PC-3 (cell line): ENCODE data around the gene ERGIC1. TPM values are rescaled to one million over a fixed set of nuclear protein-coding genes. Genes with fewer than 3 reads are reported as not detected.

Experiments used
- ATAC-seq: fragments of 200-7000 bp; cut with Tn5 transposase; 2 replicates; pipeline ENCODE4 v1.9.1; 2020; ENCODE audit warnings: mild to moderate bottlenecking, moderate library complexity
- BruUV-seq: library from RNA; stranded (reverse); fragments of 400-500 nt; replicated peaks from 2 replicates; lab custom pipeline; 2021; lab: Mats Ljungman, UMichigan
- CTCF ChIA-PET: fragments of 300-600 bp; sonication (Branson Sonifier 250); formaldehyde crosslinking; loops from one replicate; lab custom pipeline; 2022; ENCODE audit warnings: antibody characterized with exemption; lab: Charles Lee
- POLR2A ChIA-PET: fragments of 300-600 bp; sonication (Branson Sonifier 250); formaldehyde crosslinking; loops from one replicate; lab custom pipeline; 2022; ENCODE audit warnings: antibody characterized with exemption; ENCODE audit not compliant: unreplicated experiment; lab: Charles Lee
- DNase-seq: peaks from one replicate; pipeline ENCODE4 v3.0.0-alpha.2; 2015
- H2AFZ ChIP-seq: fragments of 300-600 bp; sonication (generic); 2 replicates; pipeline ENCODE4 v1.6.0; 2016; ENCODE audit warnings: antibody characterized with exemption, low read length
- H3F3A ChIP-seq: fragments of 300-600 bp; sonication (generic); one replicate; pipeline ENCODE4 v1.6.0; 2017; ENCODE audit warnings: antibody characterized with exemption, low read length, control low read depth, mild to moderate bottlenecking; ENCODE audit not compliant: unreplicated experiment
- H3K27ac ChIP-seq: fragments of 300-600 bp; sonication (generic); 2 replicates; pipeline ENCODE4 v1.5.1; 2016; ENCODE audit warnings: mild to moderate bottlenecking, low read length
- H3K27me3 ChIP-seq: fragments of 300-600 bp; sonication (generic); 2 replicates; pipeline ENCODE4 v1.6.1; 2016; ENCODE audit warnings: low read length, mixed read lengths
- H3K36me3 ChIP-seq: fragments of 300-600 bp; sonication (generic); 2 replicates; pipeline ENCODE4 v1.6.1; 2016; ENCODE audit warnings: low read depth, mixed run types, low read length, mixed read lengths
- H3K4me1 ChIP-seq: fragments of 300-600 bp; sonication (generic); 2 replicates; pipeline ENCODE4 v1.5.1; 2016; ENCODE audit warnings: low read length; ENCODE audit not compliant: insufficient read depth
- H3K4me2 ChIP-seq: fragments of 300-600 bp; sonication (generic); 2 replicates; pipeline ENCODE4 v1.6.0; 2016; ENCODE audit warnings: low read length
- H3K4me3 ChIP-seq: fragments of 300-600 bp; sonication (generic); 2 replicates; pipeline ENCODE4 v1.5.1; 2016; ENCODE audit warnings: mild to moderate bottlenecking, low read length, mixed read lengths
- H3K79me2 ChIP-seq: fragments of 300-600 bp; sonication (generic); 2 replicates; pipeline ENCODE4 v1.6.1; 2017; ENCODE audit warnings: low read length, mixed read lengths
- H3K9ac ChIP-seq: fragments of 300-600 bp; sonication (generic); 2 replicates; pipeline ENCODE4 v1.6.0; 2016; ENCODE audit warnings: mild to moderate bottlenecking, low read length
- H3K9me2 ChIP-seq: fragments of 300-600 bp; sonication (generic); replicated peaks from 2 replicates; pipeline ENCODE4 v1.6.1; 2016; ENCODE audit warnings: mixed run types, low read length, mixed read lengths
- H3K9me3 ChIP-seq: fragments of 300-600 bp; sonication (generic); 2 replicates; pipeline ENCODE4 v1.6.1; 2016; ENCODE audit warnings: low read length, mixed read lengths
- H4K20me1 ChIP-seq: fragments of 300-600 bp; sonication (generic); 2 replicates; pipeline ENCODE4 v1.6.1; 2016; ENCODE audit warnings: low read length, mixed read lengths
- EZH2 ChIP-seq: fragments of 300-600 bp; sonication (generic); IDR thresholded peaks from one replicate; pipeline ENCODE4 v1.6.1; 2017; ENCODE audit warnings: antibody characterized with exemption, mild to moderate bottlenecking, low read length; ENCODE audit not compliant: unreplicated experiment
- EZH2phosphoT487 ChIP-seq: fragments of 300-600 bp; sonication (generic); IDR thresholded peaks from 2 replicates; pipeline ENCODE4 v1.6.1; 2018; ENCODE audit warnings: mild to moderate bottlenecking, antibody characterized with exemption, low read length, borderline replicate concordance
- intact Hi-C: fragments of 100-400 bp; cut with micrococcal nuclease; formaldehyde crosslinking; loops from 2 replicates; pipeline ENCODE4 v1.9.0; 2023
- total RNA-seq: library from RNA; depleted of rRNA; stranded (reverse); fragments of >200 nt; gene quantifications from 2 replicates; pipeline ENCODE4 v1.2.3, GENCODE V29; 2014
- TF ChIP-seq, protein P1 (sequence below): fragments of 300-600 bp; sonication (generic); conservative IDR thresholded peaks from 2 replicates; pipeline ENCODE4 v1.5.1; 2017; ENCODE audit warnings: antibody characterized with exemption, low read depth, mild to moderate bottlenecking, low read length

The ERGIC1 gene
- total RNA-seq, 1 experiment from 2014 or later, result 148 TPM

- intact Hi-C loops, result no loop called here
- Histone ChIP-seq H3K4me1 (no peaks in the 10 kb centered on the region), H3K9me2 (no peaks in the 10 kb centered on the region), H3F3A (no peaks in the 10 kb centered on the region), H3K4me3 (no peak overlapping the region), H3K36me3 (peaks cover 4% of the 10 kb centered on the region; the same call in 1 of the 2 replicates), H3K79me2 (no peaks in the 10 kb centered on the region), H4K20me1 (no peaks in the 10 kb centered on the region), H3K9ac (no peak overlapping the region), H3K27me3 (no peaks in the 10 kb centered on the region), H3K9me3 (no peaks in the 10 kb centered on the region), H3K27ac (no peak overlapping the region), H3K4me2 (no peak overlapping the region), H2AFZ (no peak overlapping the region)
- TSS peak; percentile 21 for BruUV-seq
- ChIA-PET POLR2A (no interaction called here), CTCF (no interaction called here)
- no peak for DNase-seq
- TF ChIP-seq, protein P1, sequence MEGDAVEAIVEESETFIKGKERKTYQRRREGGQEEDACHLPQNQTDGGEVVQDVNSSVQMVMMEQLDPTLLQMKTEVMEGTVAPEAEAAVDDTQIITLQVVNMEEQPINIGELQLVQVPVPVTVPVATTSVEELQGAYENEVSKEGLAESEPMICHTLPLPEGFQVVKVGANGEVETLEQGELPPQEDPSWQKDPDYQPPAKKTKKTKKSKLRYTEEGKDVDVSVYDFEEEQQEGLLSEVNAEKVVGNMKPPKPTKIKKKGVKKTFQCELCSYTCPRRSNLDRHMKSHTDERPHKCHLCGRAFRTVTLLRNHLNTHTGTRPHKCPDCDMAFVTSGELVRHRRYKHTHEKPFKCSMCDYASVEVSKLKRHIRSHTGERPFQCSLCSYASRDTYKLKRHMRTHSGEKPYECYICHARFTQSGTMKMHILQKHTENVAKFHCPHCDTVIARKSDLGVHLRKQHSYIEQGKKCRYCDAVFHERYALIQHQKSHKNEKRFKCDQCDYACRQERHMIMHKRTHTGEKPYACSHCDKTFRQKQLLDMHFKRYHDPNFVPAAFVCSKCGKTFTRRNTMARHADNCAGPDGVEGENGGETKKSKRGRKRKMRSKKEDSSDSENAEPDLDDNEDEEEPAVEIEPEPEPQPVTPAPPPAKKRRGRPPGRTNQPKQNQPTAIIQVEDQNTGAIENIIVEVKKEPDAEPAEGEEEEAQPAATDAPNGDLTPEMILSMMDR, result no peak
- no peak for TF ChIP-seq EZH2phosphoT487
- TF ChIP-seq EZH2, result no peak
- ATAC-seq, result no peak
Measured at GRCh38 chr5:172971482-172971881, 137.4 kb downstream of the ERGIC1 start.

- POLR2A ChIA-PET, result no interaction called here
- intact Hi-C loops, result no loop called here
Measured at GRCh38 chr5:172972552-172972951, 138.5 kb downstream of the ERGIC1 start.

More at GRCh38 chr5:172972552-172972951, 138.5 kb downstream of the ERGIC1 start:
- CTCF ChIA-PET, result no interaction called here
- H3K79me2 ChIP-seq, result no peaks in the 10 kb centered on the region
- H3K27me3 ChIP-seq, result no peaks in the 10 kb centered on the region
- no peak overlapping the region for H3K9ac ChIP-seq
- ATAC-seq (no peak), DNase-seq (no peak)
- H4K20me1 ChIP-seq, result no peaks in the 10 kb centered on the region
- no peak overlapping the region for H3K4me3 ChIP-seq
- H3K9me2 ChIP-seq, result no peaks in the 10 kb centered on the region
- no peaks in the 10 kb centered on the region for H3K4me1 ChIP-seq
- no peak overlapping the region for H3K4me2 ChIP-seq
- no peaks in the 10 kb centered on the region for H3K9me3 ChIP-seq
- H3F3A ChIP-seq, result no peaks in the 10 kb centered on the region
- no TSS peak for BruUV-seq
- H2AFZ ChIP-seq, result no peak overlapping the region
- TF ChIP-seq EZH2phosphoT487, result no peak
- no peak for TF ChIP-seq EZH2
- TF ChIP-seq, protein P1, result no peak
- H3K27ac ChIP-seq, result no peak overlapping the region
- peaks cover 4% of the 10 kb centered on the region; the same call in 1 of the 2 replicates for H3K36me3 ChIP-seq
